ENCODE measurements around the gene CDH6. TPM values are rescaled to one million over a fixed set of nuclear protein-coding genes. Genes with fewer than 3 reads are reported as not detected.

The CDH6 gene
- total and polyA plus RNA-seq, 2 donors (not counting 1 experiment from before 2014, with no cell fraction given) = not detected

- Histone ChIP-seq H3K4me2 (replicated peaks; ENCODE audit: low read depth, low read length, poor library complexity, severe bottlenecking) (no peak overlapping the region), H3K9ac (ENCODE audit: low read length) (no peak overlapping the region), H3K9me3 (ENCODE audit: control extremely low read depth in 1 of 3, control insufficient read depth in 2 of 3, insufficient read depth in 1 of 3, low read length in 2 of 3) (peaks cover 0 to 2% (median 0%) of the 10 kb centered on the region in 3 donors), H3K27ac (ENCODE audit: low read length in 2 of 2) (no peak overlapping the region), H3K79me2 (ENCODE audit: control insufficient read depth, insufficient read depth, low read length) (no peaks in the 10 kb centered on the region), H3K36me3 (replicated peaks in 1 of 2; ENCODE audit: control extremely low read depth in 1 of 2, control insufficient read depth in 1 of 2, extremely low read depth in 1 of 2, insufficient read depth in 2 of 2, low read length in 1 of 2) (no peaks in the 10 kb centered on the region), H3K4me1 (ENCODE audit: control insufficient read depth in 2 of 2, insufficient read depth in 2 of 2, low read length in 2 of 2) (no peaks in the 10 kb centered on the region), H4K20me1 (ENCODE audit: control insufficient read depth, insufficient read depth, low read length, poor library complexity, severe bottlenecking) (no peaks in the 10 kb centered on the region), H3K4me3 (ENCODE audit: control extremely low read depth in 1 of 5, extremely low read depth in 1 of 5, insufficient read depth in 1 of 5, low read depth in 2 of 5, low read length in 4 of 5) (no peak overlapping the region), H2AFZ (ENCODE audit: insufficient read depth, low read depth, low read length, poor library complexity, severe bottlenecking) (no peak overlapping the region), H3K27me3 (replicated peaks in 1 of 4; ENCODE audit: control extremely low read depth in 1 of 4, control insufficient read depth in 3 of 4, insufficient read depth in 4 of 4, low read length in 3 of 4) (no peaks in the 10 kb centered on the region)
- POLR2A ChIA-PET = no interaction called here
- H3K27me3 Mint-ChIP-seq = peaks cover 3% of the 10 kb centered on the region
- CTCF ChIA-PET = no interaction called here
- intact Hi-C loops (cut with micrococcal nuclease) = no loop called here
- WGBS (ENCODE audit: insufficient coverage) = 100% methylated on average over 1 of the region's 3 CpGs
- no peak overlapping the region for H3K4me3 Mint-ChIP-seq
- H3K9me3 Mint-ChIP-seq (ENCODE audit: insufficient read depth) = no peaks in the 10 kb centered on the region
- H3K4me1 Mint-ChIP-seq = no peaks in the 10 kb centered on the region
- no peak for DNase-seq
- TF ChIP-seq CTCF (IDR thresholded peaks at IDR 0.05) (no peak), EZH2 (IDR thresholded peaks at IDR 0.05; ENCODE audit: borderline replicate concordance, insufficient read depth, low read depth, low read length, poor library complexity, severe bottlenecking) (no peak)
- ATAC-seq (ENCODE audit: low read depth) = no peak
- H3K27ac Mint-ChIP-seq = no peak overlapping the region
Measured at GRCh38 chr5:31346896-31347551, 153.5 kb downstream of the CDH6 start.

- Histone ChIP-seq H3K4me2 (replicated peaks; ENCODE audit: low read depth, low read length, poor library complexity, severe bottlenecking) (no peak overlapping the region), H3K36me3 (replicated peaks in 1 of 2; ENCODE audit: control extremely low read depth in 1 of 2, control insufficient read depth in 1 of 2, extremely low read depth in 1 of 2, insufficient read depth in 2 of 2, low read length in 1 of 2) (no peaks in the 10 kb centered on the region), H3K27ac (ENCODE audit: low read length in 2 of 2) (no peak overlapping the region), H3K4me3 (ENCODE audit: control extremely low read depth in 1 of 5, extremely low read depth in 1 of 5, insufficient read depth in 1 of 5, low read depth in 2 of 5, low read length in 4 of 5) (no peak overlapping the region), H4K20me1 (ENCODE audit: control insufficient read depth, insufficient read depth, low read length, poor library complexity, severe bottlenecking) (no peaks in the 10 kb centered on the region), H3K9ac (ENCODE audit: low read length) (no peak overlapping the region), H2AFZ (ENCODE audit: insufficient read depth, low read depth, low read length, poor library complexity, severe bottlenecking) (no peak overlapping the region), H3K4me1 (ENCODE audit: control insufficient read depth in 2 of 2, insufficient read depth in 2 of 2, low read length in 2 of 2) (no peaks in the 10 kb centered on the region), H3K27me3 (replicated peaks in 1 of 4; ENCODE audit: control extremely low read depth in 1 of 4, control insufficient read depth in 3 of 4, insufficient read depth in 4 of 4, low read length in 3 of 4) (no peaks in the 10 kb centered on the region), H3K79me2 (ENCODE audit: control insufficient read depth, insufficient read depth, low read length) (no peaks in the 10 kb centered on the region), H3K9me3 (ENCODE audit: control extremely low read depth in 1 of 3, control insufficient read depth in 2 of 3, insufficient read depth in 1 of 3, low read length in 2 of 3) (peaks cover 0 to 2% (median 0%) of the 10 kb centered on the region in 3 donors)
- intact Hi-C loops (cut with micrococcal nuclease) = no loop called here
- TF ChIP-seq EZH2 (IDR thresholded peaks at IDR 0.05; ENCODE audit: borderline replicate concordance, insufficient read depth, low read depth, low read length, poor library complexity, severe bottlenecking) = no peak
- TF ChIP-seq CTCF (IDR thresholded peaks at IDR 0.05) = no peak
- no peak overlapping the region for H3K4me3 Mint-ChIP-seq
- ATAC-seq (ENCODE audit: low read depth) = no peak
- POLR2A ChIA-PET = no interaction called here
- no peak for DNase-seq
- H3K9me3 Mint-ChIP-seq (ENCODE audit: insufficient read depth) = peaks cover under 1% of the 10 kb centered on the region
- CTCF ChIA-PET = no interaction called here
- no peak overlapping the region for H3K27ac Mint-ChIP-seq
- H3K4me1 Mint-ChIP-seq = no peaks in the 10 kb centered on the region
- H3K27me3 Mint-ChIP-seq = peaks cover 7% of the 10 kb centered on the region
Measured at GRCh38 chr5:31347552-31347905, 154.0 kb downstream of the CDH6 start.

Data from B cell (primary cell).